ENCODE results near the gene OSBPL2. TPM values are rescaled to one million over a fixed set of nuclear protein-coding genes. Genes with fewer than 3 reads are reported as not detected.

OSBPL2 gene
- total and polyA plus RNA-seq, 2 donors (not counting 3 experiments of a cell fraction or from before 2014, with no cell fraction given), result 13.1 to 33.0 TPM

GRCh38 chr20:62211216-62211615 is 27.1 kb upstream of the OSBPL2 start:
- Histone ChIP-seq H3K36me3 (ENCODE audit: control insufficient read depth in 2 of 2, extremely low read depth in 1 of 2, insufficient read depth in 2 of 2, low read length in 2 of 2) (no peaks in the 10 kb centered on the region), H3K9ac (replicated peaks; ENCODE audit: extremely low read depth, insufficient read depth, low read length) (no peak overlapping the region), H3K9me3 (replicated peaks; ENCODE audit: control insufficient read depth, insufficient read depth, low read length) (no peaks in the 10 kb centered on the region), H3K4me2 (ENCODE audit: insufficient read depth, low read length) (no peak overlapping the region), H3K9me1 (replicated peaks; ENCODE audit: control insufficient read depth, extremely low read depth, insufficient read depth, low read length) (no peaks in the 10 kb centered on the region), H4K20me1 (replicated peaks; ENCODE audit: control insufficient read depth, extremely low read depth, insufficient read depth, low read length) (no peaks in the 10 kb centered on the region), H3K4me1 (ENCODE audit: control insufficient read depth, extremely low read depth, insufficient read depth, low read length) (no peaks in the 10 kb centered on the region), H3K4me3 (replicated peaks in 1 of 3; ENCODE audit: insufficient read depth in 1 of 3, low read depth in 1 of 3, low read length in 3 of 3) (no peak overlapping the region), H2AFZ (ENCODE audit: low read depth, low read length) (no peak overlapping the region), H3K27me3 (ENCODE audit: control insufficient read depth in 2 of 2, insufficient read depth in 2 of 2, low read length in 2 of 2) (no peaks in the 10 kb centered on the region), H3K79me2 (ENCODE audit: control insufficient read depth, insufficient read depth, low read length) (no peaks in the 10 kb centered on the region), H3K27ac (ENCODE audit: insufficient read depth, low read depth, low read length) (no peak overlapping the region)
- dilution Hi-C loops (cut with MboI; ENCODE audit: extremely low pct_ligation_motif_present, low sequenced_read_pairs) (no loop called here), intact Hi-C loops (cut with micrococcal nuclease) (no loop called here)
- no peak for DNase-seq (ENCODE audit: low read depth, low spot score)
- no peak for TF ChIP-seq JUN (IDR thresholded peaks at IDR 0.05; ENCODE audit: borderline replicate concordance, insufficient read depth, insufficient read length, low read depth)
- TF ChIP-seq POLR2AphosphoS5 (IDR thresholded peaks at IDR 0.05; ENCODE audit: insufficient read depth, low read depth, low read length), result no peak
- TF ChIP-seq EZH2 (IDR thresholded peaks at IDR 0.05; ENCODE audit: borderline replicate concordance, low read depth, low read length, severe bottlenecking), result no peak
- TF ChIP-seq CTCF (IDR thresholded peaks at IDR 0.05; ENCODE audit: extremely low read depth in 1 of 2, insufficient read depth in 1 of 2, low read depth in 1 of 2, low read length in 2 of 2), result no peak
- no peak for TF ChIP-seq MAX (IDR thresholded peaks at IDR 0.05; ENCODE audit: insufficient read depth, insufficient read length)
- no peak for TF ChIP-seq MYC (IDR thresholded peaks at IDR 0.05; ENCODE audit: low read depth, low read length)
- no peak for TF ChIP-seq POLR2A (IDR thresholded peaks at IDR 0.05; ENCODE audit: low read depth, low read length)
- TF ChIP-seq GATA2 (IDR thresholded peaks at IDR 0.05; ENCODE audit: insufficient read depth, insufficient read length, low read depth, low read length), result no peak
- no peak for TF ChIP-seq FOS (IDR thresholded peaks at IDR 0.05; ENCODE audit: borderline replicate concordance, insufficient read depth, low read length)
- POLR2A ChIA-PET, result no interaction called here
- CTCF ChIA-PET, result no interaction called here
- BruUV-seq (replicated peaks), result no TSS peak
- FAIRE-seq, result no peak

All from endothelial cell of umbilical vein (primary cell).